Endothelial cell of hepatic sinusoid (primary cell): ENCODE measurements around the gene NUDT17.
"Not testable (repeated sequence)": the region's sequence is repeated elsewhere in the genome, so short reads cannot be mapped to it uniquely, and the experiment has no call there.

Experiments used
- in situ Hi-C: cut with HindIII; loops from 2 replicates; pipeline ENCODE4 v1.10.0; 2017; ENCODE audit warnings: low sequenced_read_pairs

The NUDT17 gene

GRCh38 chr1:145845514-145846161, at the start of gene NUDT17:
NUDT17 (plus strand) TSS chr1:145845630; CDS start chr1:145845641, 11 bp downstream.
- in situ Hi-C loops, result loop anchor here (5.0 kb wide), 3 partner anchors 37 to 162 kb away; partner anchors contain the start of gene PEX11B

- in situ Hi-C loops, result no loop called here
These were observed 48.7 kb upstream of the NUDT17 start for GRCh38 chr1:145796753-145797152.

DNA sequence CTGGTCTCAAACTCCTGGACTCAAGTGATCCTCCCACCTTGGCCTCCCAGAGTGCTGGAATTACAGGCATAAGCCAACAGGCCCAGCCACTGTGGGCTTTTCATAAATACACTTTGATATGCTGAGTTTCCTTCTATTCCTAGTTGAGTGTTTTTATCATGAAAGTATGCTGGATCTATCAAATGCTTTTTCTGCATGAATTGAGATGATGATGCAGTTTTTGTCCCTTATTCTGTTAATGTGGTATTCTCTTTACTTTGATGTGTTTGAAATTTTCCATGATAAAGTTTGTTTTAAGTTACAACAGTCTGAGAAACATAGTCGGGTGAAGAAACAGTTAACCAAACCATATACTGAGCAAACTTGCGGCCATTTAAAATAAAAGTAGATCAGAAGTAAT, 45.6 kb upstream of the NUDT17 start:
- in situ Hi-C loops, result no loop called here

DNA sequence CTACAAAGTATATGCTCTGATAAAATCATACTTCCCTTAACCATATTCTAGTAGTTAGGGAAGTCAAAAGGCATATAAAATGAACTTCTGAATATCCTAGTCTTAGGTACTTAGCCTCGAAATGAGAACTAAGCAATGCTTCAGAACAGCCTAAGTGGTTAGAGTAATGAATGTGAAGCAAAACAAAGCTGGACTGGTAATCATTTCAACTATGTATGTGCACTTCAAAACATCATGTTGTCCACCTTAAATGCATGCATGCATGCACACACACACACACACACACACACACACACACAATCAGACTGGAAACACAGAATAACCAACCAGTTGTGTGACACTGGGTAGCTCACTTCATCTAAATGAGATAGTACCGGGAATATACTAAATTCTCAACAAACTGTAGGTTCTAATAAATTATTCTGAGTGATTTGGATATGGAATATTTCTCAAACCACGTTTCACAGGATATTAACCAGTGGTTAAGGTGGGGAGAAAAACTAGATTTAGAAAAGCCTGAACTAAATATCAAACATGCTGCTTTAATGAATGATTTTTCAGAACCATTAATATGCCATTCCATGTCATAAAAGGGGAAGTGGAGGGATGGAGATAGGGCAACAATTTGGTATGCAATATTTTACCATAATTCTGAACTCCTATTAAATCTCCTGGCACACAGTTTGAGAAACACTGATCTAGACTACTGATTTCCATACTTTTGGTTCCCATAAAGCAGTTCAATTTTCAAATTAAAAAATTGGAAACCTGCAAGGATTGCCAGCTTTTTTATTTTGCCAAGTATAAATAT, 41.0 kb upstream of the NUDT17 start:
- in situ Hi-C loops, result no loop called here

- in situ Hi-C loops, result no loop called here
These were observed 40.4 kb upstream of the NUDT17 start for GRCh38 chr1:145805057-145805456.

DNA sequence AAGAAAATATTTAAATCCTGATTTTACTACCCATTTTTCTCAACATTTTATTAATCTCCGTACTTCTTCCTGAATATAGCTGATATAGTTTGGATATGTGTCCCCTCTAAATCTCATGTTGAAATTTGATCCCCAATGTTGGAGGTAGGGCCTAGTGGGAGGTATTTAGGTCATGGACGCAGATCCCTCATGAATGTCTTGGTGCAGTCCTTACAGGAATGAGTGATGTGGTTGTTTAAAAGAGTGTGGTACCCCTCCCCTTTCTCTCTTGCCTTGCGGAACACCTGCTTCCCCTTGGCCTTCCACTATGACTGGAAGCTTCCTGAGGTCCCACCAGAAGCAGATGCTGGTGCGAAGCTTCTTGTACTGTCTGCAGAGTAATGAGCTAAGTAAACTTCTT, 39.0 kb upstream of the NUDT17 start:
- in situ Hi-C loops, result no loop called here

- in situ Hi-C loops, result no loop called here
These were observed 38.6 kb upstream of the NUDT17 start for GRCh38 chr1:145806844-145807243.

GRCh38 chr1:145812977-145813810, 32.2 kb upstream of the NUDT17 start:
- in situ Hi-C loops, result not testable (repeated sequence)

DNA sequence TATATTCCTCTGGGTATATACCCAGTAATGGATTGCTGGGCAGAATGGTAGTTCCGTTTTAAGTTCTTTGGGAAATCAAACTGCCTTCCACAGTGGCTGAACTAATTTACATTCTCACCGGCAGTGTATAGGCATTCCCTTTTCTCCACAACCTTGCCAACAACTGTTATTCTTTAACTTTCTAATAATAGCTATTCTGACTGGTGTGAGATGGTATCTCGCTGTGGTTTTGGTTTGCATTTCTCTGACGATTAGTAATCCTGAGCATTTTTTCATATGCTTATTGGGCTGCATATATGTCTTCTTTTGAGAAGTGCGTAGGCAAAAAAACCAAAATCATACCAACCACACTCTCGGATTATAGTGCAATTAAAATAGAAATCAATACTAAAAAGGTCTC, 27.3 kb upstream of the NUDT17 start:
- in situ Hi-C loops, result not testable (repeated sequence)

DNA sequence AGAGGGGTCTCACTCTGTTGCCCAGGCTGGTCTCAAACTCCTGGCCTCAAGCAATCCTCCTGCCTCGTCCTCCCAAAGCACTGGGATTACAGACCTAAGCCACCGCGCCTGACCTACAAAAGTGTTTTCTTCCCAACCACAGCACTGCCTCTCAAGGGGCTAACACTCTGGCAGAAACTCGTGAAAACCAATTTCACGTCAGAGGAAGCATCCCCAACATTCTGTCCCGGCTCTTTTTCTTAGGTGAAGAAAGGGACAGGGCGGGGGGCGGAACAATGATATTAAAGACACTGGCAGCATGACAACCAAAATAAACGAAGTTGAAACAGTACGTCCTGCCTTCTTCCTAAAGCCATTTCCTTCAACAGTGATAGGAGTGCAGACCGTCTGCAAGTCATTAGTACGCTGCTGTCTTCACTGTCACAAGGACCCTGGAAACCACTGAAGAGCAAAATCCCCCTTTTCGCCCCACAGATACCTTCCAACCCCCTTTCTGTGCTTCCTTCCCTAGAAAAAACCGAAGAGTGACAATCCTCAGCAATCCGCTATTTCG, 22.6 kb upstream of the NUDT17 start:
- in situ Hi-C loops, result not testable (repeated sequence)

- in situ Hi-C loops, result no loop called here
These were observed 21.6 kb upstream of the NUDT17 start, which contains the start of the genes POLR3C and RNF115 for GRCh38 chr1:145823565-145824498. POLR3C (plus strand) TSS chr1:145824200; CDS start chr1:145825777, 1,577 bp downstream. RNF115 (minus strand) TSS chr1:145824095; CDS start chr1:145823873, 222 bp downstream.

GRCh38 chr1:145824499-145824842, 21.0 kb upstream of the NUDT17 start:
- in situ Hi-C loops, result no loop called here

- in situ Hi-C loops, result no loop called here
These were observed 19.4 kb upstream of the NUDT17 start for GRCh38 chr1:145826030-145826429.

- in situ Hi-C loops, result no loop called here
These were observed 17.5 kb upstream of the NUDT17 start for GRCh38 chr1:145827966-145828365.

DNA sequence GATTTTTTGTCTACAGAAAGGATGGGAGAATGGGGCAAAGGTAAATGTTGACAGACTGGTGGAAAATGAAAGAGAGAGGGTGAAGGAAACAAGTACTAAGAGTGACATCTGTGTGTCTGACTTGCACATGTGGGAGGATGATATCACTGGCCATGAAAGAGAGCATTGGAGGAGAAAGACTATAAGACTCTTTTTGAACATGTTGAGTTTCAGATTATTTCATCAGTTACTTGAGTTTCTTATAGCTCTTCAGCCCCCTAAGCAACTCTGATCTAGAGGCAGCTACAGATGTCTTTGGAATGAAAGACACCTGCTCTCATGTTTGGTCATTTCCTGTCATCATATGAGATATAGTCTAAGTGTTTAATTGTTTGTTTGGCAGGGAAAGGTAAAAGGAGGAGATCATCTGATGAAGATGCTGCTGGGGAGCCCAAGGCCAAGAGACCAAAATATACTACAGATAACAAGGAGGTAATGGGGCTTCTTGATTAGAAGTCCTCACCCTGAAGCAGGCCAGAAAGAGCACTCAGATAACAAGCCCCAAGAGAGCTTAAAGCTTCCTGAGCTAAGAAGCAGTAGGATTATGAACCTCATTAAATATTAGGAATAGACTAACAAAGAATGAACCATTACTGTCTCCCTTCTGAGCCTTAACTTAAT, 16.9 kb upstream of the NUDT17 start:
- in situ Hi-C loops, result no loop called here

DNA sequence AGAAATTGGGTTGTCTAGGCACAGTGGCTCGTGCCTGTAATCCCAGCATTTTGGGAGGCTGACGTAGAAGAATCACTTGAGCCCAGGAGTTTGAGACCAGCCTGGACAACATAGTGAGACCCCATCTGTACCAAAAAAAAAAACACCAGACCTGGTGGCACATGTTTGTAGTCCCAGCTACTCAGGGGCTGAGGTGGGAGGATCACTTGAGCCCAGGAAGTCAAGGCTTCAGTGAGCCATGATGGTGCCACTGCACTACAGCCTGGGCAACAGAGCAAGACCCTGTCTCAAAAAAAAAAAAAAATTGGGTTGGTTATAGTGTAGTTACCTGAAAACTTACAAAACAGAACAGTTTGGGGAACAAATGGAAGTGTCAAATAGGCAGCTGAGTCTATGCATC, 14.6 kb upstream of the NUDT17 start:
- in situ Hi-C loops, result not testable (repeated sequence)

DNA sequence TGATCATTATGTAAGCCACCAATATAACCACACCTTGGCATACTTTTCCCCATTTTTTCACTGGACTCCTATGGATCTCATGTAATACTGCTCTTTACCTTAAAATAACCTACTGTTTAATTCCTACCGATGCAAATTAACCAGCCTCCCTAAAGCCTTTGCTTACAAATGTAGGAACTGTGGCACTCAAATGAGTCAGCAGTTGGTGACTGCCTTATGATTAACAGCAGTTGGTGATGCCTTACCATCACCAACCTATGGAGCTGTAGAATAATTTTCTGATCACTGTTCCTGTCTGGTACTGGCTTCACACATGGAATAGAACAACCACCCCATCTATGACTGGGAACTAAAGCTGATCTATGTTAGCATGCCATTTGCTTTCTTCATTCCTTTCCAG, 7.8 kb upstream of the NUDT17 start:
- in situ Hi-C loops, result no loop called here

GRCh38 chr1:145843031-145843430, 2.4 kb upstream of the NUDT17 start:
- in situ Hi-C loops, result no loop called here

- in situ Hi-C loops, result loop anchor here (5.0 kb wide), 3 partner anchors 37 to 162 kb away; partner anchors contain the start of gene PEX11B
These were observed 301 bp upstream of the NUDT17 start for GRCh38 chr1:145845144-145845513.
